ENCODE data around the gene PPP4R2.

PPP4R2 gene, protein sequence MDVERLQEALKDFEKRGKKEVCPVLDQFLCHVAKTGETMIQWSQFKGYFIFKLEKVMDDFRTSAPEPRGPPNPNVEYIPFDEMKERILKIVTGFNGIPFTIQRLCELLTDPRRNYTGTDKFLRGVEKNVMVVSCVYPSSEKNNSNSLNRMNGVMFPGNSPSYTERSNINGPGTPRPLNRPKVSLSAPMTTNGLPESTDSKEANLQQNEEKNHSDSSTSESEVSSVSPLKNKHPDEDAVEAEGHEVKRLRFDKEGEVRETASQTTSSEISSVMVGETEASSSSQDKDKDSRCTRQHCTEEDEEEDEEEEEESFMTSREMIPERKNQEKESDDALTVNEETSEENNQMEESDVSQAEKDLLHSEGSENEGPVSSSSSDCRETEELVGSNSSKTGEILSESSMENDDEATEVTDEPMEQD

DNA sequence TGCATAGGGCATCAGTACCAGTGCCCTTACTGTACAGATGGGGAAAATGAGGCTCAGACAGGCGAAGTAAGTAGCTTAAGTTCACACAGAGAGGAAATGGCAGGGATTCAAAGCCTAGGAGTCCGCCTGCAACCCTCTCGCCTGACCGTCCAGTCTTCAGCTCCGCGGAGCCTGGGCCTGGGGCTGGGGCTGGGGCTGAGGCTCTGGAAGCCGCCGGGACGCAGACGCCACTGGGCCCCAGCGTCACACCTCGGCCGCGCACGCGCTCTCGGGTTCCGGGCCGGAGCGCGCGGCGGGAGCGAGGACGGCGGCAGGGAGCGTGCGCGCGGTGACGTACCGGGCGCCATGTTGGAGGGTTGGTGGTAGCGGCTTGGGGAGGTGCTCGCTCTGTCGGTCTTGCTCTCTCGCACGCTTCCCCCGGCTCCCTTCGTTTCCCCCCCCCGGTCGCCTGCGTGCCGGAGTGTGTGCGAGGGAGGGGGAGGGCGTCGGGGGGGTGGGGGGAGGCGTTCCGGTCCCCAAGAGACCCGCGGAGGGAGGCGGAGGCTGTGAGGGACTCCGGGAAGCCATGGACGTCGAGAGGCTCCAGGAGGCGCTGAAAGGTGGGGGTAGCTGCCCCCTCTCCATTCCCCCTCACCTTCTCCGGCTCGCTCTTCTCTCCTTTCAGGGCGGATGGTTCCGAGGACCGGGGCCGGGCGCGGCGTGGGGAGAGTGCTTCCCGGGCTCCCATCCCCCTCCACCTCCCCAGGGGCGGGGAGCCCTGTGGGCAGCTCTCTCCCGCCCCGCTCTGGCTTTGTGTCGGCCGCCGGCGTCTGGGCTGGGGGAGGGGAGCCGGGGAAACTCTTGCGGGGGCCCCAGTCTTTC is at the start of gene PPP4R2:
PPP4R2 (plus strand) TSS at position 339 of the 861 bp plus-strand sequence; CDS start at position 566, 227 bp downstream.
- peak; percentile 85 for DNase-seq

DNA sequence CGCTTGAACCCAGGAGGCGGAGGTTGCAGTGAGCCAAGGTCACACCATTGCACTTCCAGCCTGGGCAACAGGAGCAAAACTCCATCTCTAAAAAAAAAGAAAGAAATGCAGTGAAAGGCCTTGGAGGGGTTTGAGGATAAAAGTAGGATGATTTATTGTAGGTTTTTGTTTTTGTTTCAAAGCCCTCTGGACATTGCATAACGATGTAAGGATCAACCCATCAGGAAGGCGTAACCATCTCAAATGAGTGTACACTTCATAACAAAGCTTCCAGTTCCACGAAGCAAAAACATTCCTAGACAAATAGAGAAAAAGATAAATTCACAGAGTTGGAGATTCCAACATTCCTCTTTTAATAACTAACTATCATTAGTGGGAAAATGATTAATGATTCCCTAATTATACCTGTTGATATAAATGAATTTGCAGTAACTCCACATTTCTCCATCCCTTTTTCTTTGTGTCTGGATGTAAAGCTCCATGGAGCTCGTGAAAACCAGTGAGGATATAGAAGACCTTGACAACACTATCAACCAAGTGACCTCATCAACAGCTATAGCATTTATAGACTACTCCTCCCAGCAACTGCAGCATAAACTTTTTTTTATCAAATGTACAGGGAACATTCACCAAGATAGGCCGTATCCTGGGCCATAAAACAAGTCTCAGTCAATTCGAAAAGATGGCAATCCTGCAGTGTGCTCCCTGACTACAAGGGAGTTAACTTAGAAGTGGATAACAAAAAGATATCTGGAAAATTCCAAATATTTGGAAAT is 48.7 kb upstream of the PPP4R2 start:
- DNase-seq, result no peak

DNA sequence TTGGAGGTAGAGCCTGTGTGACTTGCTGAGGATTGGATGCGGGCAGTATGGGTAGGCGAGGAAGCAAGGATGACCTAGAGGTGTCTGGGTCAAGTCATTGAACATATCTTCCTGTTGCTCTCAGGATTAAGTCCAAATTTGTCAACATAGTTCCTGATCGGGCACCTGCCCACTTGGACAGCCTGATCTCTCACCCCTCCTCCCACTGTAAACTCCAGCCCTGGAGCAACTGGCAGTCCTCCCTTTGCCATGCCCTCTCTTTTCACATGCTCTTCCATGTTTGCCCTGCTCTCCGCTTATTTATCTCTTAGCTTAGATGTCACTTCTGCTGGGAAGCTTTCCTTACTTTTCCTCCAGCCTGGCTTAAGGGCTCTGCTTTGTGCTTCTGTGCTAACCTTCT is 47.6 kb upstream of the PPP4R2 start:
- DNase-seq, result peak; percentile 2

DNA sequence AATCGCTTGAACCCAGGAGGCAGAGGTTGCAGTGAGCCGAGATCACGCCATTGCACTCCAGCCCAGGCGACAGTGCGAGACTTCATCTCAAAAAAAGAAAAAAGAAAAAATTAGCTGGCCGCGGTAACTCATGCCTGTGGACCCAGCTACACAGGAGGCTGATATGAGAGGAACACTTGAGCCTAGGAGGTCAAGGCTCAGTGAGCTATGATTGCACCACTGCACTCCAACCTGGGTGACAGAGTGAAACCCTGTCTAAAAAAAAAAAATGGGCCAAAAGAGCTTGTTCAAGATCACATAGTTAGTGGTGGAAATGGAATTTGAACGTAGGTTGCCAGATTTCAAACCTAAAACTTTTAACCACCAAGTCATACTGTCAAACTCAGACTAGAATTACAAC is 46.2 kb upstream of the PPP4R2 start:
- DNase-seq, result no peak

DNA sequence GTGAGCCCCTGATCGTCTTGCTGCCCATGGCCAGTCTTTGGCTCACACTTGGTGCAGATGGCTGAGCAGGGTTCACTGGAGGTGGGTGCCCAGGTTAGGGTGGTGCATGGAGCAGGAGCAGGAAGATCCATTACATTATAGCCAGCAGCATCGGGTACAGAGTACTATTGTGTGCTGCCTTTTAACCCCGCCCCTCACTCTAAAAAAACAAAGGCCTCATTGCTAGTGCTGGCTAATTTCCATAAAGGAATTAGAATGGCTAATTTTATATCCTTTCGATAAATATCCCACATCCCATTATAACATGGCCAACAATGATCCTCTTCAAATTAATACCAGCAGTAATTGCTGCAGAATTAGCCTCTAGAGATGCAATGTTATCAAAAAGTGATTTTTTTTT is 45.8 kb upstream of the PPP4R2 start:
- DNase-seq, result no peak

DNA sequence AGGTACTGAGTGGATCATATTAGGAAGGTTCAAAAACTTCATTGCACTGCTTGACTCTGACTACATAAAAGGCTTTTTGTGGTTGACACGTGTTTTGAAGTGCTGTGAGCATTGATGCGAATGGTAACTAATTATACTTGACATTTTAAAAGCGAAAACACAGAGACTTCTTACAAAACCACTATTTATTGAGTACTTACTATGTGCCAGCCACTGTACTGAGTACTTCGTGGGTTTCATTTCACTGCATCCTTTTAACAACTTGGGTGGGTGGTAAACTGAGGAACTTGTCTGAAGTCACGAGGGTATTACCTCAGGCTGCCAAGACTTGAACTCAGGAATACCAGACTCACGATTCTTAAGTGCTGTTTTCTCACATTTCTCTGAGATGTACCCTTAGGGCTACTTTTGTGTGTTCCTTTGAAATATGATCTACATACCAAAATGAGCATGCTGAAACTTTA is 45.3 kb upstream of the PPP4R2 start:
- no peak for DNase-seq

DNA sequence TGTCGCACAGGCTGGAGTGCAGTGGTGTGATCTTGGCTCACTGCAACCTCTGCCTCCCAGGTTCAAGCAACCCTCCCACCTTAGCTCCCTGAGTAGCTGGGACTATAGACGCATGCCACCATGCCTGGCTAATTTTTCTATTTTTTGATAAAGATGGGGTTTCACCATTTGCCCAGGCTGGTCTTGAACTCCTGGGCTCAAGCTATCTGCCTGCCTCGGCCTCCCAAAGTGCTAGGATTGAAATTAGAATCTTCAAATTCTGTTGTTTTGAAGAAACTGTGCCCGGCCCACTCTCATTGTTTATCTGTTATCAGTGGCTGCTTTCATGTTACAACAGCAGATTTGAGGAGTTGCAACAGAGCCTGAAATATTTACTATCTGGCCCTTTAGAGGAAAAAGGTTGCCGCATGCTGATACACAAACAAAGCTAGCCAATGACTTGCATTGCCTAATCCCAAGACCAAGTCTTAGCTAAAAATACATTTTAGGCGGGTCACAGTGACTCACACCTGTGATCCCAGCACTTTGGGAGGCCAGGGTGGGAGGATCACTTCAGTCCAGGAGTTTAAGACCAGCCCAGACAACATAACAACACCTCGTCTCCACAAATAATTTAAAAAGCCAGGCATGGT is 43.2 kb upstream of the PPP4R2 start:
- no peak for DNase-seq

DNA sequence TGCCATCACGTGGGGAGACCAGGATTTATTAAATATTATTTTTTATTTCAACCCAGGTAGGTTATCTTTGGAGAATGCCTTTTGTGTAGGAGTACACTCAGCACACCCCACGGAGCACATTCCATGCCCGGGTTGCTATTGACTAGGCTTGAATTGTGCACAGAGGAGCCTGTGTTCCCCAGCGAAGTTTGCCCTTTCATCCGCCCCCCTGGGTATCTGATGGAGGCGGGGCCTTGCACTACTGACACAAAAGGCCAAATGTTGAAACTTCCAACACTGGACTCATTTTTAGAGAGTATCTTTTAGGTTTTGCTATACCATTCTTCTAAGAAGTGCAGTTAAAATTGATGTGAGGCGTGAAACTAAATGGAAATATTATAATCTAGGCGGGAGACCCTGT is 39.3 kb upstream of the PPP4R2 start:
- DNase-seq, result no peak

DNA sequence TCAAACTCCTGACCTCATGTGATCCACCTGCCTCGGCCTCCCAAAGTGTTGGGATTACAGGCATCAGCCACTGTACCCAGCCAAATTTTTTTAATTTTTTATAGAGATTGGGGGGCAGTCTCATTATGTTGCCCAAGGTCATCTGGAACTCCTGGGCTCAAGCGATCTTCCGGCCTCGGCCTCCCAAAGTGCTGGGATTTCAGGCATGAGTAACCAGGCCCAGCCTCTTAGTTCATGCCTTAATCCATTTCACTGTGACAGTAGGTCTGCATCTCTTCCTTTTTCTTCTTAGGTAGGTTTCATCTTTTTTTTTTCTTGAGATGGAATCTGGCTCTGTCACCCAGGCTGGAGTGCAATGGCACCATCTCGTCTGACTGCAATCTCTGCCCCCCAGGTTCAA is 37.3 kb upstream of the PPP4R2 start:
- DNase-seq, result no peak

DNA sequence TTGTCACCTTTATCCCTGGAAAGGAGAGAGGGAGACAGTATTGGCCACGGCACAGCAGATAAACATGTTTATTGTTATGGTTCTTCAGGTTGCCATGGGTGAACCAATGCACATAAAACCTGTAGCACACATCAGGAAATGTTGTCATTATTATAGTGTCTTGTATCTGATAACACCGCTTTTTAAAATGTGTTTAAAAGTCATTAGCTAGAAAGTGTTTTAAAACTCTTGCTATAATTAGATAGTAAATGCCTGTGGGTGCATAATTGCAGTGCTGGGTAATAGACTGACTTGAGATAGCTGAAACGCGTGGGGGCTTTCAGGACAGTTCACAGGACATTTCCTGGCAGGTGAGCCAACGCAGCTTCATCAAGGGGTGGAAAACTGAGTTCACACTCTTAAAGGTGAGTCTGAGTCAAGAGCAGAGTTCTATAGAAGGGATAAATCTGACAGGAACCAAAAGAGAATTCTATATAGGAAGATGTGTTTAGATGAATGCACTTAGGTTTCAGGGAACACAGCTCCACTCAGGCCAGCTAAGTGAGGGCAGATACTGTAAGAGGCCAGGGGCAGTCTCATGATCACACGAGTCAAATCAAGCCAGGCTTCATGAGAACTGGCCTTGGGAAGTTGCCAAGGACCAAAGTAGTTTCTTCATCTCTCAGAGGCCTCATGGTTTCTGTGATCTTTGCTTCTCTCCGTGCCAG is 35.6 kb upstream of the PPP4R2 start:
- DNase-seq, result peak; percentile 26

DNA sequence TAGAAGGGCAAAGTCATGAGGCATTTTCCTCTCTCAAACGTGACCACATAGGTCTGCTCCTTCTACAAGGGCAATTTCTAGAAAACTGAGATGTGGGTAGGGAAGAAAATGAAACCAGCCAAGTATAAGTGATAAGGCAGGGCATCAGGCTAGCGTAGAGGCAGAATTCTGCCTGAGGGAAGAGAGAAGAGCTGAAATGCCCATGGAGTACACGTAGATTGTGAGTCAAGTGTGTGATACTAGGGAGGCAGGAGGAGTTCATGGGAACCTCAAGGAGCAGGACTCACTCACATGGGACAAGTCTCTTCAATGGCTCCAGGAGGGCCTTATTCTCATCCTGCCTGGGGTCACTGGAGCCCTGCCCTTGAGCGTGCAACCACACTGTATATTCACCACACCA is 34.9 kb upstream of the PPP4R2 start:
- no peak for DNase-seq

DNA sequence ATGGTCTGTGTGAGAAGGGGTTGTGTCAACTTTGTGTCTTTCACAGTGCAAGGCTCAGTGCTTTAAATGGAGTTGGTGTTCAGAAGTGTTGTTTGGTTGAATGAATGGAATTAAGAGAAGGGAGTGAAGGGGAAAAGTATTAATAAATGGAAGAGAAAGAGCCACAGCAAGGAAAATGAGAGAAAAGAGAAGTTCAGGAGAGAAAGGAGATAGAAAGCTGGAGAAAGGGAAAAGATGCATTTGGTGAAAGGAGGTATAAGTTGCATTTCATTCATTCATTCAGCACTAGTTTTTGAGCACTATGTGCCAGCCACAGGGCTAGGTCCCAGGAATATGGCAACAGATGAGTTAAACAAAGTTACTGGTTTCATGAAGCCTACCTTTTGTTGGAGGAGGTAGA is 34.3 kb upstream of the PPP4R2 start:
- no peak for DNase-seq

DNA sequence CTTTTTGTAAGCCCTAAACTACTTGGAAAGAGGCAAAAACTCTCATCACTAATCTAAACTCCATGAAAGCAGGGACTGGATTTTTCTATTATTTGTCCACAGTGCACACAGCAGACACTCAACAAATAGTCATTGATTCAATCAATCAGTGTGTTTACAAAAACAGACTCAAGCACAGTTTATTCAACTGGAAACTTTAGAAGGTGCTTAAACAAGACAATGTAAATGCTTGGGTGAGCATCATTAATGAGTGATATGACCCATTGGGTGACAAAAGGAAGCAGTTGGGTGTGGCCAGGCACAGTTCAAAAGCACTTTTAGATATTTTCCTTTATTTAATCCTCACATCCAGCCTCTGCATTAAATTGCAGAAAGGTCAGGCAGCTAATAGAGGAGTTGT is 32.0 kb upstream of the PPP4R2 start:
- DNase-seq, result no peak

DNA sequence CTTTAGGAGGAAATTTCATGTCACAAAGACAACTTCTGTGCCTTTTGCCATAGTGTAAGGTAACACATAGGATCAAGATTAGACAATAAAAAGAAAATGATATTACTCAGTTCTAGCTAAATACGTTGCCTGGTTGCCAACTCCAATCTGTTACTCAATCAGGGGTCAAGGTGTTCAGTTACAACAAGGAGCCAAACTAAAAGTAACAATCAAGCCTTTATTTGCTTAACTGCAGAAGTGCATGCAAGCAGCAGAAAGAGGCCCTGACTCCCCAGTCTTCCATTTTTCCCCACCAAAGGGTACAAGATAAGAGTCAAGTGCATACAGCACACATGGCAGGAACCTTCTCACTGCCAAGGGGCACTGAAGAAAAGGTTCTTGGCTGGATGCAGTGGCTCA is 28.3 kb upstream of the PPP4R2 start:
- no peak for DNase-seq

DNA sequence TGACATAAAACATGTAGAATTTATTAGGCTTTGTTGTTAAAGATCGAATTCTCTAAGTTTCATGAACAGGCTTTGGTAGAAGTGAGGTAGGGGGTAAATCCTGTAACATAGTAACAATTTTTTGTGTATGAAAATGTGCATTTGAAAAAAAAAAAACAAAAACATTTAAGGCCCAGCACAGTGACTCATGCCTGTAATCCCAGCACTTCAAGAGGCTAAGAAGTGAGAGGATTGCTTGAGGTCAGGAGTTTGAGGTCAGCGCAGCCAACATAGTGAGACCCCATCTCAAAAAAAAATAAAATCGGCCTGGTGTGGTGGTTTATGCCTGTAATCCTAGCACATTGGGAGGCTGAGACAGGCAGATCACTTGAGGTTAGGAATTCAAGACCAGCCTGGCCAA is 26.8 kb upstream of the PPP4R2 start:
- DNase-seq, result peak; percentile 2

DNA sequence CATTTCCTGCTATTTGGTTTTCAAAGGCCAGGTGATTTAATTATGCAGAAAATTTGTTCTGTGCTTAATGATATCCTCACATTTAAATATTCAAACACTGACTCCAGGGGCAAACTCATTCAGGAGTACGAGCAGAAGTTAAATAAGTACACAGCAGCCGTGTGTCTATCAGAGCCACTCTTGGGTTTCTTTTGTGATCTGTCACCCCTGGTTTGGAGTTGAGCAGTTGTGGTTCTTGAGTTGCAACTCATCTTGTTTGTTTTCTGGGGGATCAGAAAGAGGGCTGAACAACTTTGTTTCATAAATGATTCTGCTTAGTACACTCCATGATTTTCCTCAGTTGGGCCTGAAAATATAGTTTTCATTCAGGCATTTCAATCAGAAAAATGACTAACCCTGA is 25.7 kb upstream of the PPP4R2 start:
- DNase-seq, result no peak

DNA sequence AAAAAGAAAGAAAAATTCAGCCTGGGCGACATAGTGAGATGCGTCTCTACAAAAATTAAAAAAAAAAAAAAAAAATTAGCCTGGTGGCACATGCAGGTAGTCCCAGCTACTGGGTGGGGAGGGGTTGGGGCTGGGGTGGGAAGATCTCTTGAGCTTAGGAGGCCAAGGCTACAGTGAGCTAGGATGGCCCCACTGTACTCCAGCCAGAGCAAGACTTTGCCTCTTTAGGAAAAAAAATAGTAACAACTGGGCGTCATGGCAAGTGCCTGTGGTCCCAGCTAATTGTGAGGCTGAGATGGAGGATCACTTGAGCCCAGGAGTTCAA is 23.9 kb upstream of the PPP4R2 start:
- no peak for DNase-seq

DNA sequence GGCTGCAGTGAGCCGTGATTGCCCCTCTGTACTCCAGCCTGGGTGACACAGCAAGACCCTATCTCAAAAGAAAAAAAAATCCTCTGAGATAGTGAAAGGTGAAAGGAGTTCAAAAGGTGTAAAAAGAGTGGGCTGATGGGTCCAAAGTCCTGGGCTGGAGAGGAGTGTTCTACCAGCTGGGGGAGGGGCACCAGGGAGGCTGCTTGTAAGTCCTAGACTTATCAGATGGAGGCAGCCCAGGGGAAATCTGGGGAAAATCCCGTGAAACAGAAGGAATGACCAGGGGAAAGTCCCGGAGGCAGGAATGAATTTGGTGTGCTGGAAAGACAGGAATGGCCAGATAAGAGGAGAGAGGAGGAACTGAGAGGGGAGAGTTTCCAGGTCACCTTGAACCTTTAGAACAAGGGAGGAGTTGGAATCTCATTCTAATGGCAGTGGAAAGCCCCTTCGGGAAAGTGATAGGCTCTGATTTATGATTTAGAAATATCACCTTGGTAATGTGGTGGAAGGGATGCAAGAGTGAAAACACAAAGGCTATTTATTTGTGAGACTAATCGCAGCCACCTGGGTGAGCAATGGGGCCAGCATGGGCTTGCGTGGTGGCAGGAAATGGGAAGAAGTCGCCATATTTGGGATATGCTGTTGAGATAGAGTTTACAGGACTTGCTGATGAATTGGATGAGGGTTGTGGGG is 23.4 kb upstream of the PPP4R2 start:
- peak; percentile 41 for DNase-seq

DNA sequence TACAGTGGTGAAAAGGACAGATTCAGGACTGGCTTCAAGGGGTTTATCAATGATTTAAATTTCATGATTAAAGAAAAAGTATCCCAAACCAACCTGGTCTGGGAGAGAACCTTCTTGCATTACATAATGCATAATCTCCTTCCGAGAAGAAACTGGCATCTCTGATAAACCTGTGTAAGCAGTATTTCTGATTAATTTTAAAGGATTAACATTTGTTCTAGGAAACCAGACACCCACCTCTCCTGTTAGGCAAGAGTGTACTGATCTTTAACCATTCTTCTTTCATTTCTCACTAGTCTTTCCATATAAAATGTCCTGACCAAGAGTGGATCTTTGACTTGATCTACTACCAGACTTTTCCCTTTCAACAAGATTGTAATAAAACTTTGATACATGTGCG is 22.8 kb upstream of the PPP4R2 start:
- no peak for DNase-seq

DNA sequence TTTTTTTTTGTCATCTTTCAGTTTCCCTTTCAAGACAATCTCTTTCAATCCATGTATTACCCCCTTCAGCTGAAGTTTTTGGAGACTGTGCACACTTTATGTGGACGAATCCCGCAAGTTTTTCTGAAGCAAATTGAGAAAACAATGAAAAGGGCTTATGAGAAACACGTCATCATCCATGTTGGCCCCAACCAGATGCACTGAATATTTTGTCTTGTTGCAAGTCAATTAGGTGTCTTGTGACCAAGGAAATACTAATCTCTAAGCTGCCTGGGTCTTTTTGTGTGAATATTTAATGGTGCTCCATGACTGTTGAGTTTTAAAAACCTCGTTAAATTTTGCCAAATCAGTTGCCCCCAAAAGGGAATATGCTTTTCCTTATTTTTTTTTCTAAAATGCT is 21.7 kb upstream of the PPP4R2 start:
- DNase-seq, result no peak

DNA sequence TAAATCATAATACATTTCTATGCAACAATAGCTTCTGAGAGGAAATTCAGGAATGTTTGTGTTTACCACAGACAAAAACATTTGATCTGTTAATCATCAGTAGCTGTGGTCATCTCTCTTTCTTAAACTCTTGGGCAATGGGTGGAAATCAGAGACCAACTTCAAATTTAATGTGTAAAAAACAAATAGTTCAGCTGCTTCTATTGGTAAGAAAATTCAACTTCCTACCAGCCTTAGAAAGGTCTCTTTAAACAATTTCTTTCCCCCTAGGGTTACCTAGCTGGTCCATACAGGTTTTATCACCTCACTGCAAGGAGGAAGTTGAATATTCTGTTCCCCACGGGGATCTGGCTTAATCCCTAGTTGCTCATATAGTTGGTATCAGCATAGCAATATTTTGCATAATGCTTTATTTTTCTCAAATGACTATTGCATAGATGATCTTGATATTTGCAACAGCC is 20.3 kb upstream of the PPP4R2 start:
- DNase-seq, result no peak

Data from DMS53 (cell line).